ENCODE data around the gene NARS2. TPM values are rescaled to one million over a fixed set of nuclear protein-coding genes. Genes with fewer than 3 reads are reported as not detected.
A peak's percentile ranks its signal among the peaks of the same experiment; 100 is the strongest.

The NARS2 gene
- total and polyA plus RNA-seq, 10 of the 15 experiments (the other 5 are each of a cell fraction or from before 2014, with no cell fraction given): 22.2 to 45.3 (median 36.3) TPM

GRCh38 chr11:78460471-78460870, 114.2 kb downstream of the NARS2 start (continued):
- TF ChIP-seq BCL3 (IDR thresholded peaks at IDR 0.05; ENCODE audit: borderline replicate concordance, insufficient read depth, low read depth, low read length, poor library complexity, severe bottlenecking) (no peak), CHD1 (IDR thresholded peaks at IDR 0.05; ENCODE audit: low read depth, low read length) (no peak), HCFC1 (IDR thresholded peaks at IDR 0.05; ENCODE audit: low read length) (no peak), POLR2AphosphoS5 (IDR thresholded peaks at IDR 0.05; ENCODE audit: low read length) (no peak), CEBPB (IDR thresholded peaks at IDR 0.05; ENCODE audit: borderline replicate concordance in 1 of 2, low read depth in 2 of 2, low read length in 2 of 2) (no peak; a peak in 1 of 4 replicates), SIX5 (IDR thresholded peaks at IDR 0.05; ENCODE audit: low read depth, low read length, severe bottlenecking) (no peak), EED (IDR thresholded peaks at IDR 0.05; ENCODE audit: low read depth) (peak; percentile 70), ZNF274 (IDR thresholded peaks at IDR 0.05; ENCODE audit: insufficient read depth, insufficient read length) (no peak), ZBED1 (IDR thresholded peaks at IDR 0.05; ENCODE audit: borderline replicate concordance) (no peak), IKZF2 (IDR thresholded peaks at IDR 0.05) (peak; percentile 84), SREBF1 (IDR thresholded peaks at IDR 0.05; ENCODE audit: low read length) (no peak), ZNF207 (IDR thresholded peaks at IDR 0.05; ENCODE audit: borderline replicate concordance) (no peak), NR2C2 (IDR thresholded peaks at IDR 0.05; ENCODE audit: borderline replicate concordance, control insufficient read depth, insufficient read length, low read depth) (no peak), NR2F1 (conservative IDR thresholded peaks at IDR 0.05) (no peak), HDGF (IDR thresholded peaks at IDR 0.05) (no peak), POU2F2 (IDR thresholded peaks at IDR 0.05; ENCODE audit: borderline replicate concordance, low read depth, low read length) (no peak), TARDBP (IDR thresholded peaks at IDR 0.05; ENCODE audit: borderline replicate concordance) (no peak), FOXM1 (IDR thresholded peaks at IDR 0.05; ENCODE audit: low read depth, low read length) (0 out of 2 replicates have a peak, but pooled peaks have one; percentile 21), TBL1XR1 (IDR thresholded peaks at IDR 0.05; ENCODE audit: low read depth, low read length) (no peak), DPF2 (IDR thresholded peaks at IDR 0.05) (no peak), IRF4 (IDR thresholded peaks at IDR 0.05; ENCODE audit: low read depth, low read length) (peak; percentile 77), CBX5 (IDR thresholded peaks at IDR 0.05; ENCODE audit: low read depth) (no peak), SREBF2 (IDR thresholded peaks at IDR 0.05; ENCODE audit: low read length) (no peak), LARP7 (IDR thresholded peaks at IDR 0.05) (no peak), SIN3A (IDR thresholded peaks at IDR 0.05; ENCODE audit: low read depth, low read length) (no peak), RCOR1 (conservative IDR thresholded peaks at IDR 0.05; ENCODE audit: low read depth, low read length) (no peak), POLR2AphosphoS2 (IDR thresholded peaks at IDR 0.05; ENCODE audit: low read depth, low read length) (no peak), CREM (IDR thresholded peaks at IDR 0.05; ENCODE audit: low read depth) (peak; percentile 41; the same call in 1 of the 2 replicates)
- TF ChIP-seq, protein P1, sequence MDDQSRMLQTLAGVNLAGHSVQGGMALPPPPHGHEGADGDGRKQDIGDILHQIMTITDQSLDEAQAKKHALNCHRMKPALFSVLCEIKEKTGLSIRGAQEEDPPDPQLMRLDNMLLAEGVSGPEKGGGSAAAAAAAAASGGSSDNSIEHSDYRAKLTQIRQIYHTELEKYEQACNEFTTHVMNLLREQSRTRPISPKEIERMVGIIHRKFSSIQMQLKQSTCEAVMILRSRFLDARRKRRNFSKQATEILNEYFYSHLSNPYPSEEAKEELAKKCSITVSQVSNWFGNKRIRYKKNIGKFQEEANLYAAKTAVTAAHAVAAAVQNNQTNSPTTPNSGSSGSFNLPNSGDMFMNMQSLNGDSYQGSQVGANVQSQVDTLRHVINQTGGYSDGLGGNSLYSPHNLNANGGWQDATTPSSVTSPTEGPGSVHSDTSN (IDR thresholded peaks at IDR 0.05; ENCODE audit: insufficient replicate concordance, low read depth, low read length): no peak
- TF ChIP-seq, protein P2, sequence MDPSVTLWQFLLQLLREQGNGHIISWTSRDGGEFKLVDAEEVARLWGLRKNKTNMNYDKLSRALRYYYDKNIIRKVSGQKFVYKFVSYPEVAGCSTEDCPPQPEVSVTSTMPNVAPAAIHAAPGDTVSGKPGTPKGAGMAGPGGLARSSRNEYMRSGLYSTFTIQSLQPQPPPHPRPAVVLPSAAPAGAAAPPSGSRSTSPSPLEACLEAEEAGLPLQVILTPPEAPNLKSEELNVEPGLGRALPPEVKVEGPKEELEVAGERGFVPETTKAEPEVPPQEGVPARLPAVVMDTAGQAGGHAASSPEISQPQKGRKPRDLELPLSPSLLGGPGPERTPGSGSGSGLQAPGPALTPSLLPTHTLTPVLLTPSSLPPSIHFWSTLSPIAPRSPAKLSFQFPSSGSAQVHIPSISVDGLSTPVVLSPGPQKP (IDR thresholded peaks at IDR 0.05; ENCODE audit: low read depth, low read length): no peak
